ENCODE results near the gene PTPRU. TPM values are rescaled to one million over a fixed set of nuclear protein-coding genes. Genes with fewer than 3 reads are reported as not detected.

The PTPRU gene
- total RNA-seq, 1 experiment from 2014 or later, result 25.7 TPM

DNA sequence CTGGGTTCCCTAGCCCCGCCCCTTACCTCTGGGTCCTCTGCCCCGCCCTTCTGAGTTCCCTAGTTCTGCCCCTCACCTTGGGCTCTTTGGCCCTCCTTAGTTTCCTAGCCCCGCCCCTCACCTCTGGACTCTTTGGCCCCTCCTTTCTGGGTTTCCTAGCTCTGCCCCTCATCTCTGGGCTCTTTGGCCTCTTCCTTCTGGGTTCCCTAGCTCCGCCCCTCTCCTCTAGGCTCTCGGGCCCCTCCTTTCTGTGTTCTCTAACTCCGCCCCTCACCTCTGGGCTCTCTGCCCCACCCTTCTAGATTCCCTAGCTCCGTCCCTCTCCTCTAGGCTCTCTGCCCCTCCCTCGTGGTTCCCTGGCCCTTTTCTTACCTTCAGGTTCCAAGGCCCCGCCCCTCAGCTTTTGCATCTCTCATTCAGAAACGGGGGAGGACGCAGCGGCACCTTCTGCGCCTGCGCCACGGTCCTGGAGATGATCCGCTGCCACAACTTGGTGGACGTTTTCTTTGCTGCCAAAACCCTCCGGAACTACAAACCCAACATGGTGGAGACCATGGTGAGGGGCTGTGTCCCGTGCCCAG, 88.5 kb downstream of the PTPRU start:
- H3K4me1 ChIP-seq (ENCODE audit: insufficient read depth, low read length), result no peaks in the 10 kb centered on the region
- intact Hi-C loops (cut with micrococcal nuclease), result no loop called here
- no peaks in the 10 kb centered on the region for H3K9me3 ChIP-seq (ENCODE audit: low read length)
- no peaks in the 10 kb centered on the region for H3K9me2 ChIP-seq (replicated peaks; ENCODE audit: low read length)
- no peaks in the 10 kb centered on the region for H3K36me3 ChIP-seq (ENCODE audit: low read depth, low read length)
- H3K4me3 ChIP-seq (ENCODE audit: low read length), result no peak overlapping the region
- no peaks in the 10 kb centered on the region for H3F3A ChIP-seq (ENCODE audit: low read length, unreplicated experiment)
- no peak for DNase-seq
- no peak overlapping the region for H3K27ac ChIP-seq (ENCODE audit: low read length)
- no peaks in the 10 kb centered on the region for H3K27me3 ChIP-seq (ENCODE audit: low read length)
- ChIA-PET POLR2A (ENCODE audit: unreplicated experiment) (no interaction called here), CTCF (no interaction called here)
- H3K4me2 ChIP-seq (ENCODE audit: low read length), result no peak overlapping the region
- TF ChIP-seq EZH2phosphoT487 (IDR thresholded peaks at IDR 0.05; ENCODE audit: borderline replicate concordance, low read length) (no peak), EZH2 (IDR thresholded peaks at IDR 0.05; ENCODE audit: low read length, unreplicated experiment) (no peak)
- TF ChIP-seq, protein P1, sequence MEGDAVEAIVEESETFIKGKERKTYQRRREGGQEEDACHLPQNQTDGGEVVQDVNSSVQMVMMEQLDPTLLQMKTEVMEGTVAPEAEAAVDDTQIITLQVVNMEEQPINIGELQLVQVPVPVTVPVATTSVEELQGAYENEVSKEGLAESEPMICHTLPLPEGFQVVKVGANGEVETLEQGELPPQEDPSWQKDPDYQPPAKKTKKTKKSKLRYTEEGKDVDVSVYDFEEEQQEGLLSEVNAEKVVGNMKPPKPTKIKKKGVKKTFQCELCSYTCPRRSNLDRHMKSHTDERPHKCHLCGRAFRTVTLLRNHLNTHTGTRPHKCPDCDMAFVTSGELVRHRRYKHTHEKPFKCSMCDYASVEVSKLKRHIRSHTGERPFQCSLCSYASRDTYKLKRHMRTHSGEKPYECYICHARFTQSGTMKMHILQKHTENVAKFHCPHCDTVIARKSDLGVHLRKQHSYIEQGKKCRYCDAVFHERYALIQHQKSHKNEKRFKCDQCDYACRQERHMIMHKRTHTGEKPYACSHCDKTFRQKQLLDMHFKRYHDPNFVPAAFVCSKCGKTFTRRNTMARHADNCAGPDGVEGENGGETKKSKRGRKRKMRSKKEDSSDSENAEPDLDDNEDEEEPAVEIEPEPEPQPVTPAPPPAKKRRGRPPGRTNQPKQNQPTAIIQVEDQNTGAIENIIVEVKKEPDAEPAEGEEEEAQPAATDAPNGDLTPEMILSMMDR (conservative IDR thresholded peaks at IDR 0.05; ENCODE audit: low read depth, low read length), result no peak
- H3K79me2 ChIP-seq (ENCODE audit: low read length), result no peaks in the 10 kb centered on the region
- BruUV-seq (replicated peaks), result no TSS peak
- no peaks in the 10 kb centered on the region for H4K20me1 ChIP-seq (ENCODE audit: low read length)
- H2AFZ ChIP-seq (ENCODE audit: low read length), result no peak overlapping the region
- H3K9ac ChIP-seq (ENCODE audit: low read length), result no peak overlapping the region
- no peak for ATAC-seq

DNA sequence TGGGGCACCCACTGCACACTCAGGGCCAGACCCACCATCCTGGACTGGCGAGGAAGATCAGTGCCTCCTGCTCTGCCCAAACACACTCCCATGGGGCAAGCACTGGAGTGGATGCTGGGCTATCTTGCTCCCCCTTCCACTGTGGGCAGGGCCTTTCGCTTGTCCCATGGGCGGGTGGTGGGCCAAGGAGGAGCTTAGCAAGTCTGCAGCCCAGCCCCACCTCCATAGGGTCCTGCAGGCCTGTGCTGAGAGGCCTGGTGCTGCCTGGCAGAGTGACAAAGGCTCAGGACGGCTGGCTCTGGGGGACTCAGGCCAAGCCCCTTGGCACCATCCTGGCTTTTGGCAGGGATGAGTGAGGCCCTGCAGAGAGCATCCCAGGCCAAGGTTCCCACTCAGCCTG, 89.4 kb downstream of the PTPRU start:
- Histone ChIP-seq H2AFZ (ENCODE audit: low read length) (no peak overlapping the region), H3K36me3 (ENCODE audit: low read depth, low read length) (no peaks in the 10 kb centered on the region), H3K27me3 (ENCODE audit: low read length) (no peaks in the 10 kb centered on the region), H3K4me3 (ENCODE audit: low read length) (no peak overlapping the region), H3K4me2 (ENCODE audit: low read length) (no peak overlapping the region), H3K27ac (ENCODE audit: low read length) (no peak overlapping the region), H4K20me1 (ENCODE audit: low read length) (no peaks in the 10 kb centered on the region), H3K9me3 (ENCODE audit: low read length) (no peaks in the 10 kb centered on the region), H3K79me2 (ENCODE audit: low read length) (no peaks in the 10 kb centered on the region), H3K9ac (ENCODE audit: low read length) (no peak overlapping the region), H3F3A (ENCODE audit: low read length, unreplicated experiment) (no peaks in the 10 kb centered on the region), H3K9me2 (replicated peaks; ENCODE audit: low read length) (no peaks in the 10 kb centered on the region), H3K4me1 (ENCODE audit: insufficient read depth, low read length) (no peaks in the 10 kb centered on the region)
- CTCF ChIA-PET, result no interaction called here
- DNase-seq, result no peak
- intact Hi-C loops (cut with micrococcal nuclease), result no loop called here
- POLR2A ChIA-PET (ENCODE audit: unreplicated experiment), result no interaction called here
- no peak for ATAC-seq
- BruUV-seq (replicated peaks), result no TSS peak
- no peak for TF ChIP-seq EZH2 (IDR thresholded peaks at IDR 0.05; ENCODE audit: low read length, unreplicated experiment)
- no peak for TF ChIP-seq EZH2phosphoT487 (IDR thresholded peaks at IDR 0.05; ENCODE audit: borderline replicate concordance, low read length)
- TF ChIP-seq, protein P1 (conservative IDR thresholded peaks at IDR 0.05; ENCODE audit: low read depth, low read length), result no peak

DNA sequence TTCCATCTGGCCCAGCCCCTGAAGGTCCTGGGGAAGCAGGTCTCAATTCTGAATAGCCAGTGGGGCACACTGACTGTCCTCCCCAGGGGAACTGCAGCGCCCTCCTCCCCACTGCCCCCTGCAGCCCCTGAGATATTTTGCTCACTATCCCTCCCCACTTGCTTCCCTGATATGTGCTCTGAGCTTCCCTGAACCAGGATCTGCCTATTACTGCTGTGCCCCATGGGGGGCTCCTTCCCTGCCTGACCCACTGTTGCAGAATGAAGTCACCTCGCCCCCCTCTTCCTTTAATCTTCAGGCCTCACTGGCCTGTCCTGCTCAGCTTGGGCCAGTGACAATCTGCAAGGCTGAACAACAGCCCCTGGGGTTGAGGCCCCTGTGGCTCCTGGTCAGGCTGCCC, 89.8 kb downstream of the PTPRU start:
- Histone ChIP-seq H2AFZ (ENCODE audit: low read length) (no peak overlapping the region), H3K79me2 (ENCODE audit: low read length) (no peaks in the 10 kb centered on the region), H3K4me3 (ENCODE audit: low read length) (no peak overlapping the region), H3K27me3 (ENCODE audit: low read length) (no peaks in the 10 kb centered on the region), H3K4me2 (ENCODE audit: low read length) (no peak overlapping the region), H3K27ac (ENCODE audit: low read length) (no peak overlapping the region), H3K36me3 (ENCODE audit: low read depth, low read length) (no peaks in the 10 kb centered on the region), H3K9me3 (ENCODE audit: low read length) (no peaks in the 10 kb centered on the region), H3K9ac (ENCODE audit: low read length) (no peak overlapping the region), H3F3A (ENCODE audit: low read length, unreplicated experiment) (no peaks in the 10 kb centered on the region), H4K20me1 (ENCODE audit: low read length) (no peaks in the 10 kb centered on the region), H3K9me2 (replicated peaks; ENCODE audit: low read length) (no peaks in the 10 kb centered on the region), H3K4me1 (ENCODE audit: insufficient read depth, low read length) (no peaks in the 10 kb centered on the region)
- DNase-seq (no peak), ATAC-seq (no peak)
- POLR2A ChIA-PET (ENCODE audit: unreplicated experiment), result no interaction called here
- intact Hi-C loops (cut with micrococcal nuclease), result no loop called here
- CTCF ChIA-PET, result no interaction called here
- no TSS peak for BruUV-seq (replicated peaks)
- no peak for TF ChIP-seq EZH2phosphoT487 (IDR thresholded peaks at IDR 0.05; ENCODE audit: borderline replicate concordance, low read length)
- TF ChIP-seq EZH2 (IDR thresholded peaks at IDR 0.05; ENCODE audit: low read length, unreplicated experiment), result no peak
- TF ChIP-seq, protein P1 (conservative IDR thresholded peaks at IDR 0.05; ENCODE audit: low read depth, low read length), result no peak
